Ovary (tissue), 3 donors: ENCODE data around the gene F2RL3.

Source experiments
- CTCF ChIP-seq, 3 donors: fragments of 450-650 bp in 2 of 3; fragments of 200-600 bp in 1 of 3; IDR thresholded peaks; one replicate each; pipeline versions ENCODE4 v1.5.1 to v1.8.0; 2016 to 2022; ENCODE audit warnings: antibody characterized with exemption in 3 of 3, mild to moderate bottlenecking in 1 of 3
- POLR2A ChIP-seq: fragments of 450-650 bp; IDR thresholded peaks from one replicate; pipeline ENCODE4 v1.6.1; 2017; ENCODE audit warnings: antibody characterized with exemption, mild to moderate bottlenecking, moderate library complexity
- donor health status: DM: no; HTN: no; CAD: no.

GRCh38 chr19:16861834-16862233 is 27.0 kb upstream of the F2RL3 start:
- TF ChIP-seq CTCF (IDR thresholded peaks at IDR 0.05) (no peak), POLR2A (no peak)
